ENCODE data around the gene KMT2A. TPM values are rescaled to one million over a fixed set of nuclear protein-coding genes. Genes with fewer than 3 reads are reported as not detected.

The KMT2A gene
- total RNA-seq, 6 experiments from 2014 or later = 29.3 to 39.3 (median 34.4) TPM

DNA sequence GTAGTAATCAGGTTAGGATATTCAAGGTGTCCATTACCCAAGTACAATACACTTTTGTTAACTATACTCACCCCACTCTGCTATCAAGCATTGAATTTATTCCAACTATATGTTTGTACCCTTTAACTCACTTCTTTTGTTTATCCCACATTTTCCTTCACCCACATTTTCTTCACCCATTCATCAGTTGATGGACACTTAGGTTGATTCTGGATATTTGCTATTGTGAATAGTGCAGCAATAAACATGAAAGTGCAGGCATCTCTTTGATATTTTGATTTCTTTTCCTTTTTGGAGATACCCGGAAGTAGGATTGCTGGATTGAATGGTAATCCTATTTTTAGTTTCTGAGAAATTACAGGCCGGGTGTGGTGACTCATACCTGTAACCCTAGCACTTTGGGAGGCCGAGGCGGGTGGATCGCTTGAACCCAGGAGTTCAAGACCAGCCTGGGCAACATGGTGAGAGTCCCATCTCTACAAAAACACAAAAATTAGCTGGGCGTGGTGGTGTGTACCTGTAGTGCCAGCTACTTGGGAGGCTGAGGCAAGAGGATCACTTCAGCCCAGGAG, 101.2 kb downstream of the KMT2A start:
- peaks cover 9% of the 10 kb centered on the region; the same call in 1 of the 2 replicates for H3K36me3 Mint-ChIP-seq (ENCODE audit: low read depth)
- no peak for TF ChIP-seq CTCF (IDR thresholded peaks at IDR 0.05)
- H3K4me1 Mint-ChIP-seq (ENCODE audit: low read depth) = peaks cover 33% of the 10 kb centered on the region
- no peaks in the 10 kb centered on the region for H3K9me3 Mint-ChIP-seq
- no peak for DNase-seq
- H3K27me3 Mint-ChIP-seq (ENCODE audit: insufficient read depth) = no peaks in the 10 kb centered on the region
- H3K27ac Mint-ChIP-seq = no peak overlapping the region; the same call in 1 of the 2 replicates
- H3K4me3 Mint-ChIP-seq = no peak overlapping the region

- Mint-ChIP-seq H3K9me3 (no peaks in the 10 kb centered on the region), H3K36me3 (ENCODE audit: low read depth) (peaks cover 15% of the 10 kb centered on the region; the same call in 1 of the 2 replicates), H3K27me3 (ENCODE audit: insufficient read depth) (no peaks in the 10 kb centered on the region), H3K4me1 (ENCODE audit: low read depth) (peaks cover 16% of the 10 kb centered on the region), H3K27ac (no peak overlapping the region), H3K4me3 (no peak overlapping the region)
- DNase-seq = no peak
- TF ChIP-seq CTCF (IDR thresholded peaks at IDR 0.05) = no peak
Observed at GRCh38 chr11:118544010-118544646, 107.8 kb downstream of the KMT2A start.

- Mint-ChIP-seq H3K27ac (no peak overlapping the region), H3K4me1 (ENCODE audit: low read depth) (peaks cover 10% of the 10 kb centered on the region), H3K9me3 (no peaks in the 10 kb centered on the region), H3K27me3 (ENCODE audit: insufficient read depth) (no peaks in the 10 kb centered on the region), H3K4me3 (no peak overlapping the region), H3K36me3 (ENCODE audit: low read depth) (peaks cover 15% of the 10 kb centered on the region; the same call in 1 of the 2 replicates)
- DNase-seq = no peak
- no peak for TF ChIP-seq CTCF (IDR thresholded peaks at IDR 0.05)
Observed at GRCh38 chr11:118544647-118545010, 108.3 kb downstream of the KMT2A start.

GRCh38 chr11:118545533-118545932, 109.2 kb downstream of the KMT2A start:
- TF ChIP-seq CTCF (IDR thresholded peaks at IDR 0.05) = no peak
- no peaks in the 10 kb centered on the region for H3K9me3 Mint-ChIP-seq
- no peaks in the 10 kb centered on the region for H3K27me3 Mint-ChIP-seq (ENCODE audit: insufficient read depth)
- no peak overlapping the region for H3K27ac Mint-ChIP-seq
- H3K4me3 Mint-ChIP-seq = no peak overlapping the region
- H3K4me1 Mint-ChIP-seq (ENCODE audit: low read depth) = peaks cover 4% of the 10 kb centered on the region
- peaks cover 10% of the 10 kb centered on the region; the same call in 1 of the 2 replicates for H3K36me3 Mint-ChIP-seq (ENCODE audit: low read depth)
- DNase-seq = no peak

DNA sequence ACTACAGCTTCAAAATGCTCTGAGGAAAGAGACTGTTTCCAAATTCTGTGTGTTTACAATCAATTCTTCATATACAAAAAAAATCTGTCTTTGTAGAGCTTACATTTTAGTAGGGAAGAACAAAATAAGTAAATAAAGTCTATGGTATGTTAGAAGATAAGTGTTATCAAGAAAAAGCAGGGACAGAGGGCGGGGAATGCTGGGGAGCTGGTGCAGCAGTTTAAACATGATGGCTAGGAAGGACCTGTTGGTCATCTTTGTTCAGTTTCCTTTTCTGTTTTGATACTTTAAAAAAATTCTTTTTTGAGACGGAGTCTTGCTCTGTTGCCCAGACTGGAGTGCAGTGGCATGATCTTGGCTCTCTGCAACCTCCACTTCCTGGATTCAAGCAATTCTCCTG, 110.8 kb downstream of the KMT2A start:
- Mint-ChIP-seq H3K36me3 (ENCODE audit: low read depth) (peaks cover 11% of the 10 kb centered on the region; the same call in 1 of the 2 replicates), H3K27ac (no peak overlapping the region), H3K4me1 (ENCODE audit: low read depth) (no peaks in the 10 kb centered on the region), H3K27me3 (ENCODE audit: insufficient read depth) (no peaks in the 10 kb centered on the region), H3K4me3 (no peak overlapping the region), H3K9me3 (no peaks in the 10 kb centered on the region)
- no peak for DNase-seq
- no peak for TF ChIP-seq CTCF (IDR thresholded peaks at IDR 0.05)
